Erythroblast (primary cell): ENCODE measurements around the gene FBXL22.

Experiments
- GATA1 ChIP-seq: IDR thresholded peaks from 2 replicates; pipeline ENCODE4 v1.6.1; 2011; ENCODE audit warnings: low read depth, mild to moderate bottlenecking, control low read depth, low read length, moderate library complexity
- POLR2A ChIP-seq: IDR thresholded peaks from 2 replicates; pipeline ENCODE4 v1.6.1; 2011; ENCODE audit warnings: mild to moderate bottlenecking, low read length

GRCh38 chr15:63586790-63587189 lies 10.4 kb upstream of the FBXL22 start:
- TF ChIP-seq POLR2A: no peak
- TF ChIP-seq GATA1: no peak
